B cell (primary cell): ENCODE measurements around the gene OR52H1. TPM values are rescaled to one million over a fixed set of nuclear protein-coding genes. Genes with fewer than 3 reads are reported as not detected.

Experiments
- ATAC-seq: fragments of 200-7000 bp; cut with Tn5 transposase; one replicate; pipeline ENCODE4 v1.10.0; 2021; ENCODE audit warnings: low read depth, mild to moderate bottlenecking, moderate number of reproducible peaks, moderate library complexity
- CTCF ChIA-PET: fragments of 350-600 bp; sonication (Branson Sonifier 250); formaldehyde crosslinking; loops from one replicate; lab custom pipeline; 2021; ENCODE audit warnings: antibody characterized with exemption, inconsistent platforms; lab: Charles Lee
- POLR2A ChIA-PET: fragments of 350-600 bp; sonication (Branson Sonifier 250); formaldehyde crosslinking; loops from one replicate; lab custom pipeline; 2021; ENCODE audit warnings: antibody characterized with exemption; lab: Charles Lee
- DNase-seq: peaks from one replicate; pipeline ENCODE4 v3.0.0; 2013
- H2AFZ ChIP-seq: 2 replicates; pipeline ENCODE4 v1.6.1; 2012; ENCODE audit warnings: mild to moderate bottlenecking, low read depth, low read length; ENCODE audit not compliant: insufficient read depth, poor library complexity, severe bottlenecking
- H3K27ac ChIP-seq, 2 donors: 1 replicate in 1 of 2; 2 replicates in 1 of 2; pipeline ENCODE4 v1.5.1; 2012 to 2013; ENCODE audit warnings: low read length in 2 of 2, mild to moderate bottlenecking in 2 of 2, moderate library complexity in 1 of 2
- H3K27me3 ChIP-seq, 4 experiments: fragments of 200-600 bp in 1 of 4; sonication (generic) in 1 of 4; replicated peaks in 1 of 4; 1 replicate in 2 of 4; 2 replicates in 2 of 4; pipeline versions ENCODE4 v1.6.1 to v1.7.0; 2013 to 2016; ENCODE audit warnings: low read length in 3 of 4, mild to moderate bottlenecking in 2 of 4, mixed read lengths in 1 of 4, moderate library complexity in 1 of 4; ENCODE audit not compliant: insufficient read depth in 4 of 4, control insufficient read depth in 3 of 4; ENCODE audit errors: control extremely low read depth in 1 of 4
- H3K36me3 ChIP-seq, 2 experiments: replicated peaks in 1 of 2; 1 replicate in 1 of 2; 2 replicates in 1 of 2; pipeline versions ENCODE4 v1.6.1 to v1.7.1; 2013; ENCODE audit warnings: low read length in 1 of 2; ENCODE audit not compliant: insufficient read depth in 2 of 2, control insufficient read depth in 1 of 2; ENCODE audit errors: control extremely low read depth in 1 of 2, extremely low read depth in 1 of 2
- H3K4me1 ChIP-seq, 2 donors: fragments of 200-600 bp in 1 of 2; sonication (generic) in 1 of 2; 1 replicate in 1 of 2; 2 replicates in 1 of 2; pipeline versions ENCODE4 v1.5.1 to v1.6.1; 2013 to 2017; ENCODE audit warnings: low read length in 2 of 2; ENCODE audit not compliant: control insufficient read depth in 2 of 2, insufficient read depth in 2 of 2
- H3K4me2 ChIP-seq: replicated peaks from 2 replicates; pipeline ENCODE3; 2012; ENCODE audit warnings: mild to moderate bottlenecking, low read depth, low read length; ENCODE audit not compliant: poor library complexity, severe bottlenecking
- H3K4me3 ChIP-seq, 5 experiments: fragments of 200-600 bp in 1 of 5; sonication (generic) in 1 of 5; 1 replicate in 3 of 5; 2 replicates in 2 of 5; pipeline versions ENCODE4 v1.5.1 to v1.7.0; 2011 to 2016; ENCODE audit warnings: low read length in 4 of 5, mild to moderate bottlenecking in 4 of 5, low read depth in 2 of 5, control low read depth in 1 of 5, moderate library complexity in 1 of 5; ENCODE audit not compliant: insufficient read depth in 1 of 5; ENCODE audit errors: control extremely low read depth in 1 of 5, extremely low read depth in 1 of 5
- H3K79me2 ChIP-seq: fragments of 200-600 bp; sonication (generic); one replicate; pipeline ENCODE4 v1.6.0; 2016; ENCODE audit warnings: low read length; ENCODE audit not compliant: control insufficient read depth, insufficient read depth
- H3K9ac ChIP-seq: fragments of 200-600 bp; sonication (generic); 2 replicates; pipeline ENCODE4 v1.6.1; 2017; ENCODE audit warnings: mild to moderate bottlenecking, low read length, moderate library complexity
- H3K9me3 ChIP-seq, 3 donors: one replicate each; pipeline versions ENCODE4 v1.6.1 to v1.7.1; 2013; ENCODE audit warnings: low read length in 2 of 3; ENCODE audit not compliant: control insufficient read depth in 2 of 3, insufficient read depth in 1 of 3; ENCODE audit errors: control extremely low read depth in 1 of 3
- H4K20me1 ChIP-seq: 2 replicates; pipeline ENCODE4 v1.6.0; 2012; ENCODE audit warnings: mild to moderate bottlenecking, low read length; ENCODE audit not compliant: insufficient read depth, control insufficient read depth, poor library complexity, severe bottlenecking
- H3K27ac Mint-ChIP-seq: one replicate; pipeline ENCODE4 v1.8.0; 2021; ENCODE audit warnings: mixed read lengths
- H3K27me3 Mint-ChIP-seq: one replicate; pipeline ENCODE4 v1.8.0; 2021; ENCODE audit warnings: mixed read lengths
- H3K4me1 Mint-ChIP-seq: one replicate; pipeline ENCODE4 v1.8.0; 2021; ENCODE audit warnings: mixed read lengths
- H3K4me3 Mint-ChIP-seq: one replicate; pipeline ENCODE4 v1.8.0; 2021; ENCODE audit warnings: mixed read lengths
- H3K9me3 Mint-ChIP-seq: one replicate; pipeline ENCODE4 v1.8.0; 2022; ENCODE audit warnings: mixed read lengths; ENCODE audit not compliant: insufficient read depth
- CTCF ChIP-seq: fragments of 200-600 bp; IDR thresholded peaks from one replicate; pipeline ENCODE4 v1.8.0; 2022; ENCODE audit warnings: antibody characterized with exemption, mild to moderate bottlenecking
- EZH2 ChIP-seq: IDR thresholded peaks from 2 replicates; pipeline ENCODE4 v1.6.1; 2012; ENCODE audit warnings: borderline replicate concordance, low read depth, mild to moderate bottlenecking, moderate library complexity, low read length; ENCODE audit not compliant: insufficient read depth, poor library complexity, severe bottlenecking
- WGBS: methylation state at CpG from one replicate; pipeline ENCODE4 v1.1.5; 2013; ENCODE audit warnings: missing lambda C conversion rate; ENCODE audit not compliant: insufficient coverage; 5-methylcytosine and 5-hydroxymethylcytosine counted together
- intact Hi-C: fragments of 100-400 bp; cut with micrococcal nuclease; formaldehyde crosslinking; loops from one replicate; pipeline ENCODE4 v1.10.0; 2022
- polyA plus RNA-seq: library from polyadenylated mRNA; depleted of rRNA; stranded (reverse); fragments of >200 nt; gene quantifications from 2 replicates; pipeline ENCODE4 v1.2.3, GENCODE V29; 2012
- total RNA-seq, 2 donors: library from RNA; stranded (reverse); fragments of 120-200 nt in 1 of 2; gene quantifications; 1 replicate in 1 of 2; 2 replicates in 1 of 2; pipeline versions ENCODE4 v1.2.3 to v1.2.4, GENCODE V29; 2013 to 2022

The OR52H1 gene
- total and polyA plus RNA-seq, 2 donors (not counting 1 experiment from before 2014, with no cell fraction given) = 0.15 to 0.37 TPM

DNA sequence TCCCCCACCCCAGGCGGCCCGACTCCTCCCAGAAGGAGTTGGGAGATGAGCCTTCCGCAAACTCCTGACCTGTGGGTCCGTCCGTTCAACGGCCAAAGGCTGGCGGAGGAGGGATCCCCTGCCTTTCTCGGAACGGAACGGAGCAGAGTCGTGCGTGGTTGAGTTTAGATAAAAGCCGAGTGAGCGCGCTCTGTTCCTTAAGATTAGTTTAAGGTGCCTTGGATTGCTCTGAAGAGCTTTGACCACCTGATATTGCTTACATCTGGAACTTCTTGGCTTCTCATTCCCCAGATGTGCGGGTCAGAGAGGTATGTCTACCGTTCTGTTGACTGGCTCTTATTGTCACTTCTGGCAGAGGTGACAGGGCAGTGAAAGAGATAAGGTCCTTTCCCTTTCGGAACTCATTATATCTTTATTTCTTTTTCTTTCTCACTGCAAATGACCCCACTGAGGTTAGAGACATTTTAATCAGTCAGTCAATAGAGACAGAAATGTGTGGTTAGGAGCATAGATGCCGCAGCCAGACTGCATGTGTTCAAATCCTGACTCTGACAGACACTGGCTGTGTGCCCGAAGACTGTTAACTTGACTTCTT, 48.4 kb upstream of the OR52H1 start, which contains the start of gene TRIM6:
Gene TRIM6, plus strand, starts transcription at position 31 of the 595 bp plus-strand sequence. Its CDS starts 261 bp downstream, at position 292.
- TF ChIP-seq CTCF = no peak
- no peak for TF ChIP-seq EZH2
- ATAC-seq = peak; percentile 42
- Histone ChIP-seq H2AFZ (peak within 1 kb of the TSS; percentile 62), H3K4me2 (peak within 1 kb of the TSS; percentile 77), H4K20me1 (no peaks in the 10 kb centered on the region), H3K79me2 (no peaks in the 10 kb centered on the region), H3K4me3 (peak within 1 kb of the TSS; percentile 35 to 52 (median 46)), H3K4me1 (peaks cover 9 to 11% of the 10 kb centered on the region in 2 donors), H3K9me3 (no peaks in the 10 kb centered on the region), H3K36me3 (no peaks in the 10 kb centered on the region), H3K27me3 (peaks cover 0 to 3% (median 1%) of the 10 kb centered on the region in 4 experiments), H3K27ac (no peak within 1 kb of the TSS), H3K9ac (peak within 1 kb of the TSS; percentile 55)
- DNase-seq = peak; percentile 23
- ChIA-PET CTCF (interaction anchor here (1.1 kb wide), 1 partner anchor 210 kb away, joined by 3 read pairs; no protein-coding TSS in a partner anchor), POLR2A (no interaction called here)
- Mint-ChIP-seq H3K27me3 (peaks cover 3% of the 10 kb centered on the region), H3K4me1 (peaks cover 16% of the 10 kb centered on the region), H3K27ac (peak within 1 kb of the TSS; percentile 65), H3K4me3 (peak within 1 kb of the TSS; percentile 92), H3K9me3 (no peaks in the 10 kb centered on the region)
- intact Hi-C loops = no loop called here
- WGBS = 10% methylated on average over 12 of the region's 20 CpGs

DNA sequence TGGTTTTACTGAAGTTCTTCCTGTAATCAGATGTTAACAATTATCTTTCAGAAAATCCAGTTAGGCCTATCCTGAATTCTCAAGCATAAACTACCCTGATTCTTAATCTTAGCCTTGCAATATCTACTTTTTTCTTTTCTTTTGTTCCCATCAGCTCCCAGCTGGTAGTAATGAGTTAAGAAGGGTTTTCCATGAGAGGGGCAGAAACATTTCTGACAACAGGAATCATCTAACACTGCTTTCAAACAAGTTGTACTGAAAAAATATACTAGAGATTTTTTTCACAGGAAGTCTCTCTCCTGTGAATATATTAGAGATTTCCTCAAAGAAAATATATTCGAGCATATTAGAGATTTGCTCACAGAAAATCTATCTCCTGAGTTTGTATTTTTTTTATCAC, 44.8 kb upstream of the OR52H1 start:
- H3K9ac ChIP-seq = no peak overlapping the region
- no peak overlapping the region for H3K4me2 ChIP-seq
- no peaks in the 10 kb centered on the region for H3K36me3 ChIP-seq
- no peak overlapping the region for H3K4me3 ChIP-seq
- DNase-seq (no peak), ATAC-seq (no peak)
- Mint-ChIP-seq H3K4me3 (no peak overlapping the region), H3K27me3 (peaks cover 3% of the 10 kb centered on the region), H3K4me1 (peaks cover 13% of the 10 kb centered on the region), H3K27ac (no peak overlapping the region), H3K9me3 (no peaks in the 10 kb centered on the region)
- H3K9me3 ChIP-seq = no peaks in the 10 kb centered on the region
- peaks cover 0 to 3% (median 0%) of the 10 kb centered on the region in 4 experiments for H3K27me3 ChIP-seq
- H2AFZ ChIP-seq = no peak overlapping the region
- TF ChIP-seq EZH2 (no peak), CTCF (no peak)
- intact Hi-C loops = no loop called here
- whole genome bisulfite sequencing = no CpG with 5 or more reads among the region's 1 CpG
- H3K79me2 ChIP-seq = no peaks in the 10 kb centered on the region
- ChIA-PET POLR2A (no interaction called here), CTCF (no interaction called here)
- no peaks in the 10 kb centered on the region for H4K20me1 ChIP-seq
- H3K4me1 ChIP-seq = peaks cover 9 to 11% of the 10 kb centered on the region in 2 donors
- H3K27ac ChIP-seq = no peak overlapping the region
